GM12878 (cell line): ENCODE measurements around the gene RHCG. TPM values are rescaled to one million over a fixed set of nuclear protein-coding genes. Genes with fewer than 3 reads are reported as not detected.
"Not testable (repeated sequence)": the region's sequence is repeated elsewhere in the genome, so short reads cannot be mapped to it uniquely, and the experiment has no call there.

Source experiments
- ATAC-seq: fragments of 200-7000 bp; cut with Tn5 transposase; 3 replicates; pipeline ENCODE4 v1.9.1; 2020; ENCODE audit warnings: mild to moderate bottlenecking, moderate library complexity
- BruUV-seq: library from RNA; stranded (reverse); fragments of 400-500 nt; replicated peaks from 2 replicates; lab custom pipeline; 2021; lab: Mats Ljungman, UMichigan
- CTCF ChIA-PET: fragments of 300-600 bp; sonication (Branson Sonifier 250); formaldehyde crosslinking; extraction: SDS; loops from one replicate; lab custom pipeline; 2021; ENCODE audit warnings: inconsistent platforms; lab: Yijun Ruan, JAX
- POLR2A ChIA-PET: fragments of 350-600 bp; formaldehyde crosslinking; extraction: SDS; loops from one replicate; lab custom pipeline; 2021; ENCODE audit warnings: inconsistent platforms; lab: Charles Lee
- RAD21 ChIA-PET: fragments of 300-600 bp; sonication (Branson Sonifier 250); formaldehyde crosslinking; loops from one replicate; lab custom pipeline; 2023; ENCODE audit warnings: antibody characterized with exemption; ENCODE audit not compliant: unreplicated experiment; lab: Charles Lee
- SMC1A ChIA-PET: fragments of 300-600 bp; sonication (Branson Sonifier 250); formaldehyde crosslinking; loops from one replicate; lab custom pipeline; 2023; ENCODE audit not compliant: unreplicated experiment, uncharacterized antibody; lab: Charles Lee
- DNase-seq: peaks from one replicate; pipeline ENCODE4 v3.0.0-alpha.2; 2011; ENCODE audit warnings: low read depth, low spot score
- FAIRE-seq: peaks from 3 replicates; lab custom pipeline; 2011; peaks lifted over from hg19 to GRCh38; lab: Jason Lieb, UNC
- H2AFZ ChIP-seq: 2 replicates; pipeline ENCODE4 v1.6.0; 2011; ENCODE audit warnings: low read depth, low read length, control low read depth; ENCODE audit not compliant: control insufficient read depth
- H3K27ac ChIP-seq: 2 replicates; pipeline ENCODE4 v1.5.1; 2011; ENCODE audit warnings: control low read depth; ENCODE audit not compliant: control insufficient read depth, insufficient read depth
- H3K27me3 ChIP-seq, 2 experiments: replicated peaks in 1 of 2; 2 replicates each; pipeline versions ENCODE4 v1.6.0 to v1.6.1; 2011; ENCODE audit warnings: low read length in 1 of 2; ENCODE audit not compliant: control insufficient read depth in 2 of 2, insufficient read depth in 2 of 2
- H3K36me3 ChIP-seq, 2 experiments: 2 replicates each; pipeline ENCODE4 v1.5.1; 2011; ENCODE audit warnings: low read length in 1 of 2; ENCODE audit not compliant: control insufficient read depth in 2 of 2, insufficient read depth in 2 of 2
- H3K4me1 ChIP-seq: 2 replicates; pipeline ENCODE4 v1.6.1; 2011; ENCODE audit warnings: mild to moderate bottlenecking, low read length, moderate library complexity, mixed read lengths; ENCODE audit not compliant: control insufficient read depth, insufficient read depth
- H3K4me2 ChIP-seq: 2 replicates; pipeline ENCODE4 v1.6.0; 2011; ENCODE audit warnings: control low read depth; ENCODE audit not compliant: control insufficient read depth, insufficient read depth
- H3K4me3 ChIP-seq: fragments of 200-600 bp; sonication (generic); 2 replicates; pipeline ENCODE4 v1.5.1; 2016
- H3K79me2 ChIP-seq: 2 replicates; pipeline ENCODE4 v1.6.0; 2011; ENCODE audit warnings: low read length; ENCODE audit not compliant: control insufficient read depth, insufficient read depth
- H3K9ac ChIP-seq: 2 replicates; pipeline ENCODE4 v1.8.0; 2011; ENCODE audit warnings: low read length, control low read depth, mixed read lengths; ENCODE audit not compliant: control insufficient read depth, insufficient read depth
- H3K9me3 ChIP-seq: replicated peaks from 3 replicates; pipeline ENCODE4 v1.5.1; 2011; ENCODE audit warnings: mild to moderate bottlenecking, low read length; ENCODE audit not compliant: control insufficient read depth, insufficient read depth
- H4K20me1 ChIP-seq: 2 replicates; pipeline ENCODE4 v1.6.0; 2011; ENCODE audit not compliant: control insufficient read depth, insufficient read depth
- SPI1 ChIP-seq: IDR thresholded peaks from 2 replicates; pipeline ENCODE4 v1.6.1; 2011; ENCODE audit warnings: low read depth, mild to moderate bottlenecking, low read length, moderate library complexity, borderline replicate concordance; ENCODE audit not compliant: insufficient read depth
- WGBS: methylation state at CpG from one replicate; pipeline ENCODE4 v1.1.6; 2016; ENCODE audit warnings: low lambda C conversion rate; ENCODE audit not compliant: insufficient replicate concordance, insufficient coverage; ENCODE audit errors: missing lambda C conversion rate; 5-methylcytosine and 5-hydroxymethylcytosine counted together
- in situ Hi-C: fragments of 300-500 bp; cut with MboI; formaldehyde crosslinking; loops from 9 replicates; pipeline ENCODE4 v1.14.3; 2018; ENCODE audit warnings: mixed read lengths
- intact Hi-C: fragments of 100-400 bp; cut with micrococcal nuclease; formaldehyde crosslinking; loops from one replicate; pipeline ENCODE4 v1.14.2; 2022; ENCODE audit not compliant: unreplicated experiment
- polyA plus RNA-seq, 11 experiments: library from polyadenylated mRNA; depleted of rRNA in 4 of 11; unstranded in 6 of 11; stranded (reverse) in 5 of 11; fragments of >200 nt; fragmentation: Nextera tagmentation in 4 of 11; fragmentation: Illumina TruSeq in 1 of 11; extraction: Ambion mirVana in 4 of 11; extraction: Trizol in 1 of 11; gene quantifications; 1 replicate in 1 of 11; 2 replicates in 10 of 11; pipeline versions ENCODE4 v1.2.1 to v1.2.3, GENCODE V29; 2011 to 2016; ENCODE audit warnings: inconsistent platforms in 2 of 11, missing spikeins in 2 of 11, low read depth in 1 of 11
- total RNA-seq, 4 experiments: library from RNA; depleted of rRNA in 3 of 4; stranded (reverse); fragments of >200 nt in 3 of 4; fragmentation: Illumina TruSeq in 1 of 4; extraction: Trizol in 1 of 4; gene quantifications; 2 replicates each; pipeline versions ENCODE4 v1.2.1 to v1.2.3, GENCODE V29; 2013 to 2021

The RHCG gene
- total and polyA plus RNA-seq, 10 of the 15 experiments (the other 5 are each of a cell fraction or from before 2014, with no cell fraction given), result 0.05 to 0.11 TPM; not detected in 8

- in situ Hi-C loops (loop anchor here (5.0 kb wide), 1 partner anchor 117 kb away; no protein-coding TSS in a partner anchor), intact Hi-C loops (loop anchor here (5.0 kb wide), 1 partner anchor 262 kb away; no protein-coding TSS in a partner anchor)
- no TSS peak for BruUV-seq
- DNase-seq, result no peak
- no peak overlapping the region for H2AFZ ChIP-seq
- no peak overlapping the region for H3K4me3 ChIP-seq
- peaks cover 0 to 6% of the 10 kb centered on the region in 2 experiments; a peak in 2 of 4 replicates for H3K27me3 ChIP-seq
- ATAC-seq, result no peak
- SMC1A ChIA-PET, result no interaction called here
- H3K36me3 ChIP-seq, result no peaks in the 10 kb centered on the region
- CTCF ChIA-PET, result interaction anchor here (1.8 to 5.1 kb wide), 2 partner anchors 13 to 112 kb away, joined by 4 to 87 read pairs; no protein-coding TSS in a partner anchor
- H3K9me3 ChIP-seq, result no peaks in the 10 kb centered on the region
- 46% methylated on average over 10 of the region's 15 CpGs for WGBS
- POLR2A ChIA-PET, result no interaction called here
- no peak overlapping the region for H3K9ac ChIP-seq
- H4K20me1 ChIP-seq, result no peaks in the 10 kb centered on the region
- no peak overlapping the region for H3K27ac ChIP-seq
- FAIRE-seq, result no peak
- H3K4me1 ChIP-seq, result no peaks in the 10 kb centered on the region
- H3K79me2 ChIP-seq, result no peaks in the 10 kb centered on the region
- H3K4me2 ChIP-seq, result no peak overlapping the region
- RAD21 ChIA-PET, result no interaction called here
- no peak for TF ChIP-seq SPI1
- TF ChIP-seq, all 136 proteins: peak for 0
Observed at GRCh38 chr15:89469426-89470096, 26.8 kb downstream of the RHCG start.

GRCh38 chr15:89468813-89469212, 27.6 kb downstream of the RHCG start:
- H3K4me2 ChIP-seq, DNase-seq, H3K9ac ChIP-seq, BruUV-seq, H2AFZ ChIP-seq, H3K27ac ChIP-seq, H3K4me3 ChIP-seq, CTCF ChIA-PET, FAIRE-seq, in situ Hi-C loops, SMC1A ChIA-PET, H3K4me1 ChIP-seq, intact Hi-C loops, H4K20me1 ChIP-seq, H3K9me3 ChIP-seq, H3K27me3 ChIP-seq, RAD21 ChIA-PET, POLR2A ChIA-PET, H3K79me2 ChIP-seq, H3K36me3 ChIP-seq, ATAC-seq: not testable (repeated sequence)
- 0% methylated on average over 1 of the region's 1 CpG for WGBS
